Measurements from ENCODE around the gene PIP5K1B.

PIP5K1B gene

DNA sequence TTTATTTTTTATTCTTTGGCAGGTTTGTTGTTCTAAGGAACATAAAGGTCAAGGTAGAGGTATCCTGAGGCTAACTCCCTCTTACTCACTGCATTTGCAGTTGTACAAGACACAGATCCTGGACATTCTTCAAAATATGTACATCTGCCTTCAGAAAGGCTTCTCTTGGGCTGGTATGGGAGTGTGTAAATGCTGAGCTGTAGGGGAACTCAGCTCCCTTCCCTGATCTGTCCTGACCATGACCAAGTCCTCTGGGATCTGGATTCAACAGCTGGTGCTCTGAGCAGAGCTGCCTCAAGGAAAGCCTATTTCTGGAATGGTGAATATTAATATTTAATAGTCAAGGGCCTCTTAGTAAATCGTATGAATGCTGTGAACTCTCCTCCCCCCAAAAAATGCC, 191.4 kb downstream of the PIP5K1B start:
- H3K4me3 Mint-ChIP-seq = no peak overlapping the region
- H3K27me3 Mint-ChIP-seq (ENCODE audit: low read depth) = no peaks in the 10 kb centered on the region
- no peaks in the 10 kb centered on the region for H3K9me3 Mint-ChIP-seq
- TF ChIP-seq, protein P1, sequence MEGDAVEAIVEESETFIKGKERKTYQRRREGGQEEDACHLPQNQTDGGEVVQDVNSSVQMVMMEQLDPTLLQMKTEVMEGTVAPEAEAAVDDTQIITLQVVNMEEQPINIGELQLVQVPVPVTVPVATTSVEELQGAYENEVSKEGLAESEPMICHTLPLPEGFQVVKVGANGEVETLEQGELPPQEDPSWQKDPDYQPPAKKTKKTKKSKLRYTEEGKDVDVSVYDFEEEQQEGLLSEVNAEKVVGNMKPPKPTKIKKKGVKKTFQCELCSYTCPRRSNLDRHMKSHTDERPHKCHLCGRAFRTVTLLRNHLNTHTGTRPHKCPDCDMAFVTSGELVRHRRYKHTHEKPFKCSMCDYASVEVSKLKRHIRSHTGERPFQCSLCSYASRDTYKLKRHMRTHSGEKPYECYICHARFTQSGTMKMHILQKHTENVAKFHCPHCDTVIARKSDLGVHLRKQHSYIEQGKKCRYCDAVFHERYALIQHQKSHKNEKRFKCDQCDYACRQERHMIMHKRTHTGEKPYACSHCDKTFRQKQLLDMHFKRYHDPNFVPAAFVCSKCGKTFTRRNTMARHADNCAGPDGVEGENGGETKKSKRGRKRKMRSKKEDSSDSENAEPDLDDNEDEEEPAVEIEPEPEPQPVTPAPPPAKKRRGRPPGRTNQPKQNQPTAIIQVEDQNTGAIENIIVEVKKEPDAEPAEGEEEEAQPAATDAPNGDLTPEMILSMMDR (IDR thresholded peaks at IDR 0.05; ENCODE audit: unreplicated experiment in 3 of 3) = no peak
- H3K36me3 Mint-ChIP-seq (ENCODE audit: low read depth) = no peaks in the 10 kb centered on the region
- H3K4me1 Mint-ChIP-seq = peaks cover 48% of the 10 kb centered on the region
- peak overlapping the region; percentile 12 to 87 (median 51) for H3K27ac Mint-ChIP-seq

DNA sequence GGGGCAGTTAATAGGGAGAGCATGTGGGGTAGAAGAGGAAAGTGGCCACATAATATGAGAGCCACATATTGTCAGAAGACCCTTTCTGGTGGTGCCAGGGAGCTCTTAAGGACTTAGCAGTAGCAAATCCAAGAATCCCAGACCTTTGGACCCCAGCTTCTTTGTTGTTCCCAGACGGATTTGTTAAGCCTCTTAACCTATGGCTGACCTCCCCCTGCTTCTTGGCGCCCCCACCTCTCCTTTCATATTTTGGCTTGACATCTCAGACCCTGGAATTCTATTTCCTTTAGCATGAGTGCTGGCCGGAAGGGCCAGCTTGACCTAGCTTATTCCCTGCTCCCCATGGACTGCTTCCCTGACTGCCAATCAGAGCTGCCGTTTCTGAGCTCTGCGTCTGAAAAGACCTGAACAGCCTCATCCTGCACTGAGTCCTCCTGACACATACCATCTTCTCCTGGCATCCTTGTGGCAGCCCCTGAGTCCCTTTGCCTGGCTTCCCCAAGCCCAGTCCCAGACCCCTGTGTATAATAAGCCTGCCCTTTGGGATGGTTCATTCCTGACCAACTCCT, 192.6 kb downstream of the PIP5K1B start:
- Mint-ChIP-seq H3K4me1 (peaks cover 48% of the 10 kb centered on the region), H3K4me3 (no peak overlapping the region), H3K36me3 (ENCODE audit: low read depth) (no peaks in the 10 kb centered on the region), H3K27me3 (ENCODE audit: low read depth) (no peaks in the 10 kb centered on the region), H3K9me3 (no peaks in the 10 kb centered on the region), H3K27ac (no peak overlapping the region)
- TF ChIP-seq, protein P1 (IDR thresholded peaks at IDR 0.05; ENCODE audit: unreplicated experiment in 3 of 3) = no peak

DNA sequence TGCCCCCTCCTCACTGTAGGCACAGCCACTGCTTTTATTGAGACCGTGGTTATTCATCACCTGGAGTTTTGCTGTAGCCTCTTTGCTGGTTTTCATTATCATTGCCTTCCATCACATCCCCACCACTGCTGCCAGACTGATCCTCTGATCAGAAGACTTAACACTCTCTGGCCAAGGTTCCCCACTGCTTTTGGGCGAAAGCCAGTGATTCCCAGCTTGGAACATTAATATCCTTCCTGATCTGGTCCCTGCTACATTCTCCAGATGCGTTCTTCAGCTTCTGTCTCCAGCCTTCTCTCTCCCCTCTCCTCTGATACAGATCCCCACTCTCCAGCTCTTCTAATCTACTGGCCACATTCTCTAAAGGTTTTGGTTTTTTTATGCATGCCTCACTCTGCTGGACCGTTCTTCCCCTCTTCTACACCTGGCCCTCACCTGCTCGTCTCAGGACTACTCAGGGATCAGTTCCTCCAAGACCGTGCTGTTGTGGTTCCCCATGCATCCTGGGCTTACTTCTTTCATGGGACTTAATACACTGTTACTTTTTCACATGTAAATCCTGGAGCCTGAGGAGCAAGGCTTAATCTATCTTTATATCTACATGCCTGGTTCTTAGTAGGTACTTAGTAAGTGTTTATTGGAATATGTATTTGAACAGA, 193.9 kb downstream of the PIP5K1B start:
- H3K4me1 Mint-ChIP-seq = peaks cover 48% of the 10 kb centered on the region
- H3K36me3 Mint-ChIP-seq (ENCODE audit: low read depth) = no peaks in the 10 kb centered on the region
- TF ChIP-seq, protein P1 (IDR thresholded peaks at IDR 0.05; ENCODE audit: unreplicated experiment in 3 of 3) = no peak
- peak overlapping the region in 2 of 3 experiments; percentile 4 to 15 for H3K27ac Mint-ChIP-seq
- no peaks in the 10 kb centered on the region for H3K9me3 Mint-ChIP-seq
- no peaks in the 10 kb centered on the region for H3K27me3 Mint-ChIP-seq (ENCODE audit: low read depth)
- no peak overlapping the region for H3K4me3 Mint-ChIP-seq

DNA sequence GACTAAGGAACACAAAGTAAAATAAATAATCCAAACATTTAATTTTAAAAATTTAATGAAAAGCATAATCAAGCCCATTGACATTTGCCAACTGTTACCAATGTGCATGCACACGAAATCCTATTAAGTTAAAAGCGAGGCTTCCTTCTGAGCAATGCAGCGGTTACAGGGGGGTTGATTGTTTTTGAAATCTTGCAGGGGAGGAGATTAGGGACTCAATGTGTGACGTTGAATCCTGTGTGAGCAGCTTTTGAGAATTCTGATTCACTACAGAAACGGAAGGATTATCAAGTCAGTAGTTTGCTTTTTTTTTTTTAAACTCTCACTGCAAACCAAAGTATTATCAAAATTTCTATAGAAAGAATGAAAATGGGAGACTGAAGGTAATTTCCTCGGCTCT, 199.4 kb downstream of the PIP5K1B start:
- Mint-ChIP-seq H3K4me1 (no peaks in the 10 kb centered on the region), H3K4me3 (no peak overlapping the region)

DNA sequence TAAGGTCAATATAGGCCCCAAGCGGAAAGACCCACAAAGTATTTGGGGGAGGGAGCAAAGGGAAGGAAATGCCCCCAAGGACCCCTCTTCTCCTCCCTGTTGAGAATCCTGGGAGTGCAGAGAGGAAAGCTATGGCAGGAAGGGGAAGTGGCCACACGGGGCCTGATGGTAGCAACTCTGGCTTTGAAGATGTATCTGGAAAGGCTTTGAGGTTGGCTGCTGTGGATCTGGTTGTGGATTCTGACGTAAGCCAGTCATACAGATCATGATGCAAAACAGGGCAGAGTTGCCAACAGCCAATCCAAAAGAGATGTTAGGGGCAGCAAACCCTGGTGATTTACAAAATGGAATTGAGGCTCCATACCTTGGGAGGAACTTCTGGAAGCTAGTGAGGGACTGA, 200.1 kb downstream of the PIP5K1B start:
- Mint-ChIP-seq H3K27ac (peak overlapping the region in 1 of 3 experiments; percentile 54), H3K9me3 (no peaks in the 10 kb centered on the region), H3K4me1 (no peaks in the 10 kb centered on the region), H3K27me3 (ENCODE audit: low read depth) (no peaks in the 10 kb centered on the region), H3K4me3 (no peak overlapping the region), H3K36me3 (ENCODE audit: low read depth) (no peaks in the 10 kb centered on the region)
- TF ChIP-seq, protein P1 (IDR thresholded peaks at IDR 0.05; ENCODE audit: unreplicated experiment in 3 of 3) = no peak

More for the DNA sequence above, 199.4 kb downstream of the PIP5K1B start:
- peak overlapping the region in 1 of 3 experiments; percentile 54 for H3K27ac Mint-ChIP-seq
- TF ChIP-seq, protein P1 (IDR thresholded peaks at IDR 0.05; ENCODE audit: unreplicated experiment in 3 of 3) = no peak
- no peaks in the 10 kb centered on the region for H3K27me3 Mint-ChIP-seq (ENCODE audit: low read depth)
- H3K9me3 Mint-ChIP-seq = no peaks in the 10 kb centered on the region
- no peaks in the 10 kb centered on the region for H3K36me3 Mint-ChIP-seq (ENCODE audit: low read depth)

DNA sequence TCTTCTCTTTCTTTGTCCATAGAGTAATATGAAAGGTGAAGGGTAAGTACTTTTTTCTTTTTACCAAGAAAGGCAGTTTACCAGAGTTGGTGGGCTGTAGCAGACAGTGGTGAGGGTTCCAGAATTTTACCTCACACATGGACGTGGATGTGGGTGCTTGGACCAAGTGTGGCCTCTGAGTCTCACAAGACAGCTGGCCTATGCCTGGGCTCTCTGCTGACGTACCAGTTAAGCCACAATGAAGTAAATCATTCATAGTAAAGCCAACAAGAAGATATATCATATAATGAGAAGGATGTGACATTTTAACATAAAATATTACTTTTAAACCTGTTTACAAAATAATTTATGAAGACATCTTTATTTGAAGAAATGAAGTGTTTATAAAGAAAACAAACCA, 202.9 kb downstream of the PIP5K1B start:
- Mint-ChIP-seq H3K9me3 (no peaks in the 10 kb centered on the region), H3K27me3 (ENCODE audit: low read depth) (no peaks in the 10 kb centered on the region), H3K4me3 (no peak overlapping the region), H3K4me1 (no peaks in the 10 kb centered on the region), H3K27ac (no peak overlapping the region), H3K36me3 (ENCODE audit: low read depth) (no peaks in the 10 kb centered on the region)
- TF ChIP-seq, protein P1 (IDR thresholded peaks at IDR 0.05; ENCODE audit: unreplicated experiment in 3 of 3) = no peak
